ENCODE data around the gene LAMA3.

LAMA3 gene

DNA sequence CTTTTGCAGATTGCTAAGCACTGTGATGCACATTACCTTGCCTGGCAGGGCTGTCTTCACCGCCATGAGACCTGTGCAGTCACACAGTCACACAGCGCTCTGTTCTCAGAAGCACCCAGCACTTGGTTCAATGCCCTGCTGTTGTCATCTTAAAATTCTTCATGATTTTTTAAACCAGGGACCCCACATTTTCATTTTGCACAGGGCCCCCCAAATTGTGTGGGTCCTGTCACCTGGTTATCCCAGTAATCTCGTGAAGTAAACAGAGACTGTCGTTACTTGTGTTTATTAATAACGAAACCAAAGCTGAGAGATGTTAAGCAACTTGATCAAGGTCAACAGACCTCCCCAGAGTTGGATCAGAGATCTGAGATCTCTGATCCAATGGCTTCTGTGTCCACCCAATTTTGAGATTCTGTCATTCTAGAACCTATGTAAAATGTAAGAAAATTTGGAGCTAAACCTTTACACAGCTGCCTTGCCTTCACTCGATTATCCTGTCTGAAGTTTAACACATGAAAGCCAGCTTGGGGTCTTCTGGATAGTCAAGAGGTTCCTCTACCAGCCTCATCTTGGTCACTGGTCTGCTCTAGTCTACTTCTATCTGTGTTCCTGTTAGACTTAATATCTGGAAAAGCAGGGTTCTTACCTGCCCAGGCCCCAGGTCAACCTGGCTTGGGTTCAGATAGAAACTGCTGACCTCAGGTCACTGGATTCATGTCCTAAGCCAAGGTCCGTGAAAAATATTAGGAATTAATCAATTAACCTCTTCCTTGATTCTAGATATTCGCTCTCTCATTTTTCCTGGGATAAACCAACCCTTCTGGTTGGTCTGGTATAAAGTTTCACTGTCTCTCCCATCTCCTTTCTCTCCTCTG is 311.6 kb downstream of the LAMA3 start:
- DNase-seq (ENCODE audit: low spot score): no peak

- no peak for DNase-seq (ENCODE audit: low spot score)
Measured at GRCh38 chr18:24002479-24002878, 313.2 kb downstream of the LAMA3 start.

DNA sequence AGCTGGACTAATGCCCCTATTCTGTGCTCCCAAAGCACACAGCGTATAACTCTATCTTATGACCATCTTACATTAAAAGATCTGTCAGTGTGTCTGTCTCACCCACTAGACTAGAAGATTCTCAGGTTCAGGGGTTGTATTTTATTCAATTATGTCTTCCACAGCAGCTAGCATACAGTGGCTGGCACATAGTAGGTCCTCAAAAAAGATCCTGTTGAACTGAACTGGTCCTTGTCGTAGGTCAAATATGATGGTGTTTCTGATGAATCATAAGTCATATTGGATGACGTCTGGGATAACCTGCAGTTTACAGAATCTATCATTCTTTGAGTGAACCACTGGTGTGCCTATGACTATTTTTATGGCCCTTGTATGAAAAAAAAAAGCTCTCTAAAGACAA is 314.0 kb downstream of the LAMA3 start:
- DNase-seq (ENCODE audit: low spot score): no peak

DNA sequence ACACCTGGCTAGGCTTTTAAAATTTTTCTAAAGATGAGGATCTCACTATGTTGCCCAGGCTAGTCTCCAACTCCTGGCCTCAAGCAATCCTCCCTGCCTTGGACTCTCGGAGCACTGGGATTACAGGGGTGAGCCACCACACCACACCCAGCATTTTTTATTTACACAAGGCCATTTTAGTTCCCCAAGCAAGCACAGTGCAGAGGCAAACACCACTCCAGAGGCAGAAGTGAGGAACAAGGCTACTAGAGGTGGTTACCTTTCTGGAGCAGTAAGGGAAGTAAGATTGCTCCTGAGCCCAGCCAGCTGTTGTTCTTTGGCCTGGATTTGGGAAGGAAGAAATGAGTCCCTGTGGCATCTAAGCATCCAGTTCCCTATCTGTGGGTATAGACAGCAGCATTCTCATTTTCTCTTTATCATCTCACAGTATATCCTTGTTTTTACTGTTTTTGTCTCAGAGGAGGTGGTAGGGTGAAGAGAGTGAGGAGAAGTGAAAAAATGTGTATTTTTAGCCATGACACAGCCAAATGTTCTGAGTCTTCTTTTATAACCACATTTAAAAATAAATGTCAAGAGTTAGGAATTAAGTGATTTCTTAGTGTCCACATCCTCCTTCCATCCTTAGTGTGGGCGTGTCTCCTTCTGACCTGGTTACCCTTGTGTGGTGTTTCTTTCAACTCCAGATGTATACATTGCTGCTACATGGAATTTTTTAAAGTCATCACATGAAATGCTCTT is 314.8 kb downstream of the LAMA3 start:
- no peak for DNase-seq (ENCODE audit: low spot score)
